GM12874 (cell line): ENCODE results near the gene TARBP1.

Experiments
- TF ChIP-seq, protein P1 (sequence below): IDR thresholded peaks from 2 replicates; pipeline ENCODE4 v1.5.1; 2011; ENCODE audit warnings: low read depth, mild to moderate bottlenecking, control low read depth, low read length, moderate library complexity; ENCODE audit not compliant: insufficient read depth

TARBP1 gene

DNA sequence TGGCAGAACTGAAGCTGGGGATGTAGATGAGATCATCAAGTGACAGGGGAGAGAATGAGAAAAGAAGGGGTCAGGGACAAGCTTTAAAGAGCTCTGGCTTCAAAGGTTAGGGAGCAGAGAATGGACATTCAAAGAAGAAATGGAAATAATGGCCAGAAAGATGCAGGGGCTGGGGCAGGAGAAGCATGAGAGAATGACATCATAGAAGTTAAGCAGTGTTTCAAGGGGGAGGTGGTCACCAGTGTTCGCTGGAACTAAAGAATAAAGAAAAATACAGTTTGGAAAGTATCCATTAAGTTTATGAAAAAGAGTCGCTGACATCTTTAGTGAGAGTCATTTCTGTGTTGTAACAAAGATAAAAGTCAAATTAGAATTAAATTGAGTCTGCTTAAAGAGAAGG, 44.3 kb downstream of the TARBP1 start:
- TF ChIP-seq, protein P1, sequence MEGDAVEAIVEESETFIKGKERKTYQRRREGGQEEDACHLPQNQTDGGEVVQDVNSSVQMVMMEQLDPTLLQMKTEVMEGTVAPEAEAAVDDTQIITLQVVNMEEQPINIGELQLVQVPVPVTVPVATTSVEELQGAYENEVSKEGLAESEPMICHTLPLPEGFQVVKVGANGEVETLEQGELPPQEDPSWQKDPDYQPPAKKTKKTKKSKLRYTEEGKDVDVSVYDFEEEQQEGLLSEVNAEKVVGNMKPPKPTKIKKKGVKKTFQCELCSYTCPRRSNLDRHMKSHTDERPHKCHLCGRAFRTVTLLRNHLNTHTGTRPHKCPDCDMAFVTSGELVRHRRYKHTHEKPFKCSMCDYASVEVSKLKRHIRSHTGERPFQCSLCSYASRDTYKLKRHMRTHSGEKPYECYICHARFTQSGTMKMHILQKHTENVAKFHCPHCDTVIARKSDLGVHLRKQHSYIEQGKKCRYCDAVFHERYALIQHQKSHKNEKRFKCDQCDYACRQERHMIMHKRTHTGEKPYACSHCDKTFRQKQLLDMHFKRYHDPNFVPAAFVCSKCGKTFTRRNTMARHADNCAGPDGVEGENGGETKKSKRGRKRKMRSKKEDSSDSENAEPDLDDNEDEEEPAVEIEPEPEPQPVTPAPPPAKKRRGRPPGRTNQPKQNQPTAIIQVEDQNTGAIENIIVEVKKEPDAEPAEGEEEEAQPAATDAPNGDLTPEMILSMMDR, result no peak

DNA sequence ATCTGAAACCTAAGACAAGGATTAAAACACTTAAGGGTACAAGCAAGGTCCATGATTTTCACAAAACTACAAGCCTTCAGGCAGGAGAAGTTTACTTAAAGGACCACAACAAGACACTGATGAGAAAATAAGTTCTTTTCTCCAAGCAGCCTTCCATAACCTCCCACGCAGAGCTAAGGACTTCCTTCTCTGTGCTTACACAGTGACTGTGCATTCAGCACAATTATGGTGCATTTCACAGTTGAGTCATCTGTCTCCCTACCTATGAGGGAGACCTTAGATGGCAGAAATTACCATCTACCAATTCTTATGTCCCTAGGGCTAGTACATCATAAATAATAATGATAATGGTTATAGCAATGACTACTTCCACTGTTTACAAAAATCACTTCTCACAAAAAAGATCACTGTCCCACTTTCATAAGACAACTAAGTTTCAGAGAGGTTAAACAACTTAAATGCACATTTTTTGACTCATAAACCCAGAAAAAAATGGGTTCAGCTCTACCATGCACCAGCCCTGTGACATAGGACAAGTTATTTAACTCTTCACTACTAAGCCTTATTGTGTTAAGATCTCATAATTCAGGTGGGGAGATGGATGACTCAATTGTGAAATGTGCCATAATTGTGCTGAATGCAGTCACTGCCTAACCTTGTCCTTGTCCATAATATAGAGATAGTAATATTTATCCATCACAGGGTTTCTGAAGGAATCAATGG, 45.3 kb downstream of the TARBP1 start:
- TF ChIP-seq, protein P1, result no peak

DNA sequence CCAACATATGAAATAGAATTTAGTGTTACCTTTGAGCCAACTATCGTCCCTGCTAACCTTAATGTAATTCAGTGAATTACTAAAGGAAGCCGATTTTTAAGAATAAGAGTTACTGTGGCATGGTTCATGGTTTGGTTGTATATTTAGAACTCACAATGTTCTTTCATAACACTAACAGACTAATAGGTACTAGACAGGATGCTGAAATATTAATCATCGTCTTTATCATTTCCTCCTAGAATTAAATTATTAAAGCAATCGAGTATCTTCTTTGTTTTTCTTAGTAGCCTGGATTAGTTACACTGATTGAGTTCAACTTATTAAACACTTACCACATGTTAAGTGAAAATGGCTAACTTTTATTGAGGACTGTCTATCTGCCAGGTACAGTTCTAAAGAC, 47.7 kb downstream of the TARBP1 start:
- TF ChIP-seq, protein P1, result no peak

DNA sequence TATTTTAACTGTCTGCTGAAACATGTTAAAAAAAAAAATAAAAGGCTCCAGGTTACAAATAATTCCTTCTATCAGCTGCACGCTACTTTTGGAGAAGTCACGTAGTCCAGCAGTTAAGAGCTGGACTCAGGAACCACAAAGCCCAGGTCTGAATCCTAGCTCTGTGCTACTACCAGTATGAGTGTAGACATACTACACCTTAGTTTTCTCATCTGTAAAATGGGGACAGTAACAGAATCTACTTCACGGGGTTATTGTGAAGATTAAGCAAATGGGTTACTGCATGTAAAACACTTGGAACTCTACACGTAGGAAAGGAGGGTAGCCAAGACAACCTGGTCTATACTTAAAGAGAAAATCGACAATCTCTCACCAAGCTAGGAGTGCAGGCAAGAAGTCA, 48.3 kb downstream of the TARBP1 start:
- TF ChIP-seq, protein P1, result no peak

DNA sequence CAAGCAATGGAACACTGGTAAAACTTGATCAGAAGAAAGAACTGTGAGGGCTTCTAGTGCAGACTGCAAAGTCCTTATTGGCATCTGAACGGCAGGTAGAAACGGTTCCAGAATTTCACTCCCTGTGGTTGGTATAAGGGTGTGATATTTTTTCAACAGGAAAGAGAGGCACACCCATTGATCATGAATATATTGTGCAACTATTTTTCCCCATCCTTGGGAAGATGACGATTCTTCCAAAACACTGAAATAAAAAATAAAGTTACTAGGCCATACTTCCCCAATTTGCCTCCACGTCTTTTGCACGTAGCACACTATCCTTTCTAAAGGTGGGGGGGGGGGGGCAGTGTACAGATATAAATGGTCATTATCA, 49.6 kb downstream of the TARBP1 start:
- TF ChIP-seq, protein P1, result no peak

DNA sequence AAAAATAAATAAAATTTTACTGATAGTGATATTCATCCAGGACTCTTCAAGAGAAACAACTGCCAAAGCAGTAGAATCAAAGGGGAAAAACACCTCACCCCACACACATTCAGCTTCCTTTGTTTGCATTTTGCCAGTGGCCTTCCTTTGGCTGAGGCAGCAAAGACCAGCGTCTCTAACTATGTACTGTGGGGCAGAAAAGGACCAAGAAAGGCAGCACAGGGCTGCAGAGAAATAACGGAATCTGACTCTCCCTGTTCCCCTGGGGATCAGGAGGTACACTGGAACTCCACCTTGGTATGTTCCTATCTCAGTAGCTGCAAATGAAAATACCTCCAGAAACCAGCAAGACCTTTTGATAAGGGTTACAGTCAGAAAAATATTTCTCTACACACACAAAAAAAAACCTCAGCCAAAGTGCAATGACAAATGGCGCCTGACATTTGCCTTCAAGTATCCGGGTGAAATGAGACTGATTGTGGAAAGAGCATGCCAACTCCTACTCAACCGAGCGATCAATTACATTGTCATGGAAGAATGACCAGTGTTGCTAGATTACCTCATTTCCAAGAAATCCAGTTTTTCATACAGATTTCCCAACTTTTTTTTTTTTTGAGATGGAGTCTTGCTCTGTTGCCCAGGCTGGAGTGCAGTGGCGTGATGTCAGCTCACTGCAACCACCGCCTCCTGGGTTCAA, 50.9 kb downstream of the TARBP1 start:
- TF ChIP-seq, protein P1, result no peak

DNA sequence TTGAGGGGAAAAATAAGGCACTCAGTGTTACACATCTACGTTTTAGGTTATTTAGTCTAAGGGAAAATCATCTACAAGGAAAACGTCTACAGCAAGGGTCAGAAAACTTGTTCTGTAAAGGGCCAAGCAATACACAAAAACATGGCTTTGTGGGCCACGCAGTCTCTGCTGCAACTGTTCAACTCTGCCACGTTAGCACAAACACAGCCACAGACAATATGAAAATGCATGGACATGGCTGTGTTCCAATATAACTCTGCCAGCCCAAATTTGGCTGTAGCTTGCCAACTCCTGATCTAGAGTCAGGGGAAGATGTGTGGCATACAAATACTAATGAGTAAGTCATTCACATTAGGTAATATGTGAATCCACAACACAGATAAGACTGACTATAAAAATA, 65.0 kb downstream of the TARBP1 start:
- TF ChIP-seq, protein P1, result no peak
